ENCODE data around the gene ZNF318.
A peak's percentile ranks its signal among the peaks of the same experiment; 100 is the strongest.
"Not testable (repeated sequence)": the region's sequence is repeated elsewhere in the genome, so short reads cannot be mapped to it uniquely, and the experiment has no call there.

The ZNF318 gene

DNA sequence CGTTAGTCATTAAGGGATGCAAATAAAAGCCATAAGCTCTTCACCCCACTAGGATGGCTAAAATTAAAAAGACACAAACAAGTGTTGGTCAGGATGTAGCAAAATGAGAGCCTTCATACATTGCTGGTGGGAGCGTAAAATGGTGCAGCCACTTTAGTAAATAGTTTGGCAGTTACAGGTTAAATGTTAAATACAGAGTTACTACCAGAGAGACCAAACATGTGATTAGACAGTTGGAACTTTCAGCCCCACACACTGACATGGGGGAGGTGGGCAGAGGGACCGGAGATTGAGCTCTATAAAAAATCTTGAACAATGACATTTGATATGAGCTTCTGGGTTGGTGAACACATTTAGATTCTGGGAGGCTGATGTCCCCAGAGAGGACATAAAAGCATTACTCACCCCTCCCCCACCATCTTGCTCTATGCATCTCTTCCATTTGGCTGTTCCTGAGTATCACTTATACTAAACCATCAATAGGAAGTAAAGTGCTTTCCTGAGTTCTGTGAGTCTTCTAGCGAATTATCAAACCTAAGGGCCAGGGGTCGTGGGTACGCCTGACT lies 20.4 kb upstream of the ZNF318 start:
- Histone ChIP-seq H3K4me1 (ENCODE audit: control insufficient read depth in 1 of 2, insufficient read depth in 1 of 2, low read depth in 1 of 2, low read length in 1 of 2) (peaks cover 0 to 3% of the 10 kb centered on the region in 2 experiments), H3K4me3 (ENCODE audit: low read depth in 1 of 2, low read length in 1 of 2) (no peak overlapping the region), H3K36me3 (no peaks in the 10 kb centered on the region), H3K27me3 (peaks cover 100% of the 10 kb centered on the region), H3K27ac (no peak overlapping the region), H3K9me3 (no peaks in the 10 kb centered on the region)
- no peak for TF ChIP-seq CTCF (IDR thresholded peaks at IDR 0.05)

- H3K9me3 ChIP-seq: no peaks in the 10 kb centered on the region
- peaks cover 16 to 29% of the 10 kb centered on the region in 2 experiments for H3K4me1 ChIP-seq (ENCODE audit: control insufficient read depth in 1 of 2, insufficient read depth in 1 of 2, low read depth in 1 of 2, low read length in 1 of 2)
- no peak overlapping the region for H3K27ac ChIP-seq
- no peak for TF ChIP-seq CTCF (IDR thresholded peaks at IDR 0.05)
- peaks cover 84% of the 10 kb centered on the region for H3K27me3 ChIP-seq
- H3K4me3 ChIP-seq (ENCODE audit: low read depth in 1 of 2, low read length in 1 of 2): no peak overlapping the region
- no peaks in the 10 kb centered on the region for H3K36me3 ChIP-seq
Measured at GRCh38 chr6:43386492-43386891, 17.0 kb upstream of the ZNF318 start.

- peaks cover 84% of the 10 kb centered on the region for H3K27me3 ChIP-seq
- peak overlapping the region; percentile 83 for H3K27ac ChIP-seq
- H3K4me1 ChIP-seq (ENCODE audit: control insufficient read depth in 1 of 2, insufficient read depth in 1 of 2, low read depth in 1 of 2, low read length in 1 of 2): peaks cover 16 to 29% of the 10 kb centered on the region in 2 experiments
Measured at GRCh38 chr6:43383021-43383667, 13.7 kb upstream of the ZNF318 start.

GRCh38 chr6:43380858-43381257 lies 11.4 kb upstream of the ZNF318 start:
- peaks cover 16 to 29% of the 10 kb centered on the region in 2 experiments for H3K4me1 ChIP-seq (ENCODE audit: control insufficient read depth in 1 of 2, insufficient read depth in 1 of 2, low read depth in 1 of 2, low read length in 1 of 2)
- H3K4me3 ChIP-seq (ENCODE audit: low read depth in 1 of 2, low read length in 1 of 2); H3K9me3 ChIP-seq; H3K36me3 ChIP-seq; H3K27ac ChIP-seq: not testable (repeated sequence)
- H3K27me3 ChIP-seq: peaks cover 84% of the 10 kb centered on the region

More at GRCh38 chr6:43383021-43383667, 13.7 kb upstream of the ZNF318 start:
- Histone ChIP-seq H3K36me3 (no peaks in the 10 kb centered on the region), H3K4me3 (ENCODE audit: low read depth in 1 of 2, low read length in 1 of 2) (no peak overlapping the region), H3K9me3 (no peaks in the 10 kb centered on the region)
- no peak for TF ChIP-seq CTCF (IDR thresholded peaks at IDR 0.05)

- no peak for TF ChIP-seq CTCF (IDR thresholded peaks at IDR 0.05)
- H3K4me1 ChIP-seq (ENCODE audit: control insufficient read depth in 1 of 2, insufficient read depth in 1 of 2, low read depth in 1 of 2, low read length in 1 of 2): peaks cover 6 to 14% of the 10 kb centered on the region in 2 experiments
Measured at GRCh38 chr6:43378631-43379030, 9.2 kb upstream of the ZNF318 start.

DNA sequence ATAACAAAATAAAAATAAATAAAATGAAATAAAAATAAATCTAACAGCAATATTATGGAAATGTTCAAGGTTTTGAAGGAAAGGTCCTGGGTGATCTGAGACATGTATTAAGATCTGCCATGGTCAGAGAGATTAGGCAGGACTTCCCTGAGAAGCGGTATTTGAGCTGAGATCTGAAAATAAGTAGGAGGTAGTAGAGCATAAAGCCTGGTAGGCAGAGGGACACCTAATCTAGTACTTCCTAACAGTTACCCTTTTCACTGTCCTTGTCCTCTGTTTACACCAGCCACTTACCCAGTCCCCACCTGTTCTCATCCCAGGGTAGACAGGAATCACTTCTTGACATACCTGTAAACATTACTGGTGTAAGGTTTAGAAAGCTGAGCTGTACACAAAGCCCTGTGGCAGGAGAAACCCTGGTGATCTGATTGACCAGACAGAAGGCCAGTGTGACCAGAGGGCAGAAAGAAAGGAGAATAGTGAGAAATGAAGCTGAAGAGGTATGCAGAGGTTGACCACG lies 8.3 kb upstream of the ZNF318 start:
- H3K4me1 ChIP-seq (ENCODE audit: control insufficient read depth in 1 of 2, insufficient read depth in 1 of 2, low read depth in 1 of 2, low read length in 1 of 2): peaks cover 0 to 5% of the 10 kb centered on the region in 2 experiments
- H3K9me3 ChIP-seq: no peaks in the 10 kb centered on the region
- H3K36me3 ChIP-seq: no peaks in the 10 kb centered on the region

More at GRCh38 chr6:43378631-43379030, 9.2 kb upstream of the ZNF318 start:
- Histone ChIP-seq H3K9me3 (no peaks in the 10 kb centered on the region), H3K27ac (no peak overlapping the region), H3K27me3 (peaks cover 93% of the 10 kb centered on the region), H3K36me3 (no peaks in the 10 kb centered on the region), H3K4me3 (ENCODE audit: low read depth in 1 of 2, low read length in 1 of 2) (no peak overlapping the region)

More for the DNA sequence above, 8.3 kb upstream of the ZNF318 start:
- H3K27ac ChIP-seq: no peak overlapping the region
- no peak overlapping the region for H3K4me3 ChIP-seq (ENCODE audit: low read depth in 1 of 2, low read length in 1 of 2)
- TF ChIP-seq CTCF (IDR thresholded peaks at IDR 0.05): no peak
- H3K27me3 ChIP-seq: peaks cover 100% of the 10 kb centered on the region
